ENCODE results near the gene FOXP1. TPM values are rescaled to one million over a fixed set of nuclear protein-coding genes. Genes with fewer than 3 reads are reported as not detected.

Gene FOXP1
- total and polyA plus RNA-seq, 2 experiments from 2014 or later = 121 to 132 TPM

GRCh38 chr3:71101014-71101413 lies 482.5 kb downstream of the FOXP1 start:
- H3K27me3 ChIP-seq = no peaks in the 10 kb centered on the region
- H3K9me3 ChIP-seq (ENCODE audit: low read depth) = no peaks in the 10 kb centered on the region
- H3K36me3 ChIP-seq = no peaks in the 10 kb centered on the region
- peaks cover 11% of the 10 kb centered on the region for H3K4me1 ChIP-seq (ENCODE audit: low read depth)
- no peak overlapping the region for H3K27ac ChIP-seq
- H3K4me3 ChIP-seq = no peak overlapping the region
- DNase-seq (ENCODE audit: low read depth in 1 of 2, low spot score in 1 of 2) = no peak
- TF ChIP-seq CTCF (IDR thresholded peaks at IDR 0.05; ENCODE audit: low read depth, low read length) = no peak

DNA sequence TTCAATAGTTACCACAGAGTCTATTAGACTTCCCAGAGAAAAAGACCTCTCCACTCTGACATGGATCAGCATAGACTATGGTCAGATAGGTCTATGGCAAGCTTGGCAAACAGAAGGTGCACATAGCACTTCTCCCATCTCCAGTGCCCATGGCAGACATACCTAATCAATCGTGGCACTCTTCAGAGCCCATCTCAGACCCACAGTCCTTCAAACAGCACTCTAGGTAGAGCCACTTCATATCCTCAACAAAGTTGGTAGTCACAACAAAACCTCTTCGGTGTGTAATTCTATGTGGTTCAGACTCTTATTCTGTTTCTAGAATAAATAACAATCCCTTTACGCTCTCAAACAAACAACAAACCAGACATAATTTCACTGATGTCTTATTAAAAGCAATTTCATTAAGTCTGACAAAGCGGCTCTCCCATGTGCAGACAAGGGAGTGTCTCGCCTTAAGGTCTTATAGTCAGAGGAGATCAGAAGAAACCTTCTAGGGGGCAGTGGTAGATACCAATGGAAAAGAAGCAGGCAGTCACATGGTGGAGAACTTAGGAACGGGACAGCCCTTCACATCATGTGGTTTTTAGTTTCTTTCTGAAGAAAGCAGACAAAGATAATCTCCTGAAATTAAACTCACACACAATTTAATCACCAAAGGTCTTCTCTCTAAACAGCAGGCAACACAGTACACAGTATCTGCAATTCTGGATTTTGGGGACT lies 483.4 kb downstream of the FOXP1 start:
- Histone ChIP-seq H3K9me3 (ENCODE audit: low read depth) (no peaks in the 10 kb centered on the region), H3K4me3 (no peak overlapping the region), H3K27ac (no peak overlapping the region), H3K27me3 (no peaks in the 10 kb centered on the region), H3K36me3 (no peaks in the 10 kb centered on the region), H3K4me1 (ENCODE audit: low read depth) (peaks cover 11% of the 10 kb centered on the region)
- TF ChIP-seq CTCF (IDR thresholded peaks at IDR 0.05; ENCODE audit: low read depth, low read length) = no peak
- DNase-seq (ENCODE audit: low read depth in 1 of 2, low spot score in 1 of 2) = no peak

GRCh38 chr3:71097557-71097956 lies 486.0 kb downstream of the FOXP1 start:
- peak in 1 of 2 donors; percentile 71 for DNase-seq (ENCODE audit: low read depth in 1 of 2, low spot score in 1 of 2)
- H3K27ac ChIP-seq = peak overlapping the region; percentile 6
- no peak for TF ChIP-seq CTCF (IDR thresholded peaks at IDR 0.05; ENCODE audit: low read depth, low read length)
- no peaks in the 10 kb centered on the region for H3K36me3 ChIP-seq
- H3K9me3 ChIP-seq (ENCODE audit: low read depth) = no peaks in the 10 kb centered on the region
- H3K27me3 ChIP-seq = no peaks in the 10 kb centered on the region
- no peak overlapping the region for H3K4me3 ChIP-seq
- peaks cover 11% of the 10 kb centered on the region for H3K4me1 ChIP-seq (ENCODE audit: low read depth)

GRCh38 chr3:71095511-71096291 lies 487.8 kb downstream of the FOXP1 start:
- DNase-seq (ENCODE audit: low read depth in 1 of 2, low spot score in 1 of 2) = peak in 1 of 2 donors; percentile 50
- Histone ChIP-seq H3K4me3 (no peak overlapping the region), H3K4me1 (ENCODE audit: low read depth) (peaks cover 11% of the 10 kb centered on the region), H3K27ac (no peak overlapping the region), H3K27me3 (no peaks in the 10 kb centered on the region), H3K9me3 (ENCODE audit: low read depth) (no peaks in the 10 kb centered on the region), H3K36me3 (no peaks in the 10 kb centered on the region)
- no peak for TF ChIP-seq CTCF (IDR thresholded peaks at IDR 0.05; ENCODE audit: low read depth, low read length)

GRCh38 chr3:71094658-71095209 lies 488.8 kb downstream of the FOXP1 start:
- no peak for DNase-seq (ENCODE audit: low read depth in 1 of 2, low spot score in 1 of 2)
- H3K27ac ChIP-seq = no peak overlapping the region
- no peaks in the 10 kb centered on the region for H3K9me3 ChIP-seq (ENCODE audit: low read depth)

More at GRCh38 chr3:71094658-71095209, 488.8 kb downstream of the FOXP1 start:
- Histone ChIP-seq H3K36me3 (no peaks in the 10 kb centered on the region), H3K27me3 (no peaks in the 10 kb centered on the region), H3K4me3 (no peak overlapping the region), H3K4me1 (ENCODE audit: low read depth) (peaks cover 11% of the 10 kb centered on the region)
- TF ChIP-seq CTCF (IDR thresholded peaks at IDR 0.05; ENCODE audit: low read depth, low read length) = no peak

Data from cardiac muscle cell (in vitro differentiated cells and primary cell).